Keratinocyte (primary cell): ENCODE measurements around the gene N4BP2.

Source experiments
- EZH2 ChIP-seq: IDR thresholded peaks from one replicate; pipeline ENCODE4 v1.6.1; 2012; ENCODE audit warnings: inconsistent platforms, mild to moderate bottlenecking, low read length, moderate library complexity
- TF ChIP-seq, protein P1 (sequence below), 3 experiments: IDR thresholded peaks in 1 of 3; conservative IDR thresholded peaks in 1 of 3; optimal IDR thresholded peaks in 1 of 3; 2 replicates in 2 of 3; 3 replicates in 1 of 3; pipeline versions ENCODE3 to v1.5.1; 2011; ENCODE audit warnings: low read length in 3 of 3, mild to moderate bottlenecking in 3 of 3, moderate library complexity in 2 of 3, control low read depth in 1 of 3, inconsistent platforms in 1 of 3; ENCODE audit not compliant: insufficient read depth in 2 of 3; ENCODE audit errors: extremely low read depth in 1 of 3

DNA sequence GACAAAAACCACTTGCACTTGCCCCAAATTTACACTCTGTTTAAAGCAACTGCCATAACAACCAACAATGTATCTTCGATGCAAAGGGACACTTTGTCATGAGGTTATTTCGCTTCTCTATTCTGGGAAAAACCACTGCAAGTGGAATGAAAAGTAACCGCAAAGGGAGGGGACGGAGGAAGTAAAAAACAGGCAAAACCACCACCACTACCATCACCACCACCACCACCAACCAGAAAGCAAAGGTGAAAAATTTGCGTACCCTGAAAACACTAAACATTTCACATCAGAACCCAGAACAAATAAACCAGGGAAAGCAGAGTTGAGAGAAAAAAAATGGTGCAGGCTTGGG lies 1.2 kb upstream of the N4BP2 start:
- TF ChIP-seq, protein P1, sequence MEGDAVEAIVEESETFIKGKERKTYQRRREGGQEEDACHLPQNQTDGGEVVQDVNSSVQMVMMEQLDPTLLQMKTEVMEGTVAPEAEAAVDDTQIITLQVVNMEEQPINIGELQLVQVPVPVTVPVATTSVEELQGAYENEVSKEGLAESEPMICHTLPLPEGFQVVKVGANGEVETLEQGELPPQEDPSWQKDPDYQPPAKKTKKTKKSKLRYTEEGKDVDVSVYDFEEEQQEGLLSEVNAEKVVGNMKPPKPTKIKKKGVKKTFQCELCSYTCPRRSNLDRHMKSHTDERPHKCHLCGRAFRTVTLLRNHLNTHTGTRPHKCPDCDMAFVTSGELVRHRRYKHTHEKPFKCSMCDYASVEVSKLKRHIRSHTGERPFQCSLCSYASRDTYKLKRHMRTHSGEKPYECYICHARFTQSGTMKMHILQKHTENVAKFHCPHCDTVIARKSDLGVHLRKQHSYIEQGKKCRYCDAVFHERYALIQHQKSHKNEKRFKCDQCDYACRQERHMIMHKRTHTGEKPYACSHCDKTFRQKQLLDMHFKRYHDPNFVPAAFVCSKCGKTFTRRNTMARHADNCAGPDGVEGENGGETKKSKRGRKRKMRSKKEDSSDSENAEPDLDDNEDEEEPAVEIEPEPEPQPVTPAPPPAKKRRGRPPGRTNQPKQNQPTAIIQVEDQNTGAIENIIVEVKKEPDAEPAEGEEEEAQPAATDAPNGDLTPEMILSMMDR (optimal IDR thresholded peaks at IDR 0.05 in 1 of 3, IDR thresholded peaks at IDR 0.05 in 1 of 3, conservative IDR thresholded peaks at IDR 0.05 in 1 of 3; ENCODE audit: extremely low read depth in 1 of 3, insufficient read depth in 2 of 3, low read length in 3 of 3): no peak
- no peak for TF ChIP-seq EZH2
